HG02870 (cell line): Measurements from ENCODE around the gene FAM13A.
A peak's percentile ranks its signal among the peaks of the same experiment; 100 is the strongest.
"Not testable (repeated sequence)": the region's sequence is repeated elsewhere in the genome, so short reads cannot be mapped to it uniquely, and the experiment has no call there.

Experiments
- ATAC-seq: cut with Tn5 transposase; IDR thresholded peaks from one replicate; pipeline ENCODE4 v1.9.1; 2021; ENCODE audit warnings: mild to moderate bottlenecking, moderate library complexity; ENCODE audit not compliant: unreplicated experiment

The FAM13A gene

DNA sequence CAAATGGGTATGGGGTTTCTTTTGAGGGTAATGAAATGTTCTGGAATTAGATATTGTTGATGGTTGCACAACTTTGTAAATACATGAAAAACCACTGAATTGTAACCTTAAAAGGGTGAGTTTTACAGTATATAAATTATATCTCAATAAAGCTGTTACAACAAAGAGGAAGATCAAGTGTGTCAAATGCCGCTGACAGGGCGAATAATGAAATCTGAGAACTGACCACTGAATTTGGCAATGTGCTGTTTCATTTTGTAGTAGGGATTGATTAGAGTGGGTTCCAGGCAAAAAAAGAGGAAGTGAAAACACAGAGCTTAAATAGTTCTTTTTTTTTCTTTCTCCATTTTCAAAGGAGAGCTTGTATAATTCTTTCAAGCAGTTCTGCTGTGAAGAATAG, 198.2 kb downstream of the FAM13A start:
- ATAC-seq = peak; percentile 94

DNA sequence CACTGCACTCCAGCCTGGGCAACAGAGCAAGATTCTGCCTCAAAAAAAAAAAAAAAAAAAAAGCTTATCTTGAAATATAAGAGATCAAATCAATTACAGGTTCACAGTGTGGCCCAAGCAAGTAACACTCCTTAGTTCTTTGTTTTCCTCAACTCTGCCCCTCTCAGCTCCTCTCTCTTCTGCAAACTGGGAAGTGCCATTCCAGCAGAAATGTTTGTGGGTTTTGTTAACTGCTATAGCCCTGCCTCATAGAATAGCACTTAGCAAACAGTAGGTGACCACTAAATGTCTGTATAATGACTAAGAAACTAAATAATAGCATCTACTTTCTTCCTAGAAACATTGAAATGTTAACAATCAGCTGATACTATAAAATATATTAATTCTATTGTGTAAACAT, 199.4 kb downstream of the FAM13A start:
- ATAC-seq = no peak

DNA sequence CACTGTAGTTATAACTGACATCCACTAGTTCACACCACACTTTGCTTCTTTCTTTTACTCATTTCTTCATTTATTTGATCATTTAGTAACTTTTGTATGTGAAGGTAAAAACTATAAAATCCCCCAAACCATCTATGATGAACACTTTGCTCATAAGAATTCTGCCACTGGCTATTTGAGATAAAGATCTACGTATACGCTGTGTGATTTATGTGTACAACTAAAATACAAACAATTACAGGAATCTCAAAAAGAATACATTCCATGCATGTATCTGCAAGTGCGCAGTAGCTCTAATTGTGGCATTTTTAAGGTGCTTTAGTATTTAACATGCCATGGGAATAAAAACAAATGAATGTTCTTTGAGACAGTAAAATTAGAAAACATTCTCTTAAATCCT, 202.5 kb downstream of the FAM13A start:
- ATAC-seq = no peak

DNA sequence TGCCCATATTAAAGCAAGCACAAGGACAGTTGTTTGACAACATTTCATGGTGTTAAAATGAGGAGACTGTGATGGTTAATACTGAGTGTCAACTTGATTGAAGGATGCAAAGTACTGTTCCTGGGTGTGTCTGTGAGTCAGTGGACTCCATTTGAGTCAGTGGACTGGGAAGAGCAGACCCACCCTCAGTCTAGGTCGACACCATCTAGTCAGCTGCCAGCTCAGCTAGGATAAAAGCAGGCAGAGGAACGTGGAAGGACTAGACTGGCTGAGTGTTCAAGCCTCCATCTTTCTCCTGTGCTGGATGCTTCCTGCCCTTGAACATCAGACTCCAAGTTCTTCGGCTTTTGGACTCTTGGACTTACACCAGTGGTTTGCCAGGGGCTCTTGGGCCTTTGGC, 203.4 kb downstream of the FAM13A start:
- not testable (repeated sequence) for ATAC-seq

DNA sequence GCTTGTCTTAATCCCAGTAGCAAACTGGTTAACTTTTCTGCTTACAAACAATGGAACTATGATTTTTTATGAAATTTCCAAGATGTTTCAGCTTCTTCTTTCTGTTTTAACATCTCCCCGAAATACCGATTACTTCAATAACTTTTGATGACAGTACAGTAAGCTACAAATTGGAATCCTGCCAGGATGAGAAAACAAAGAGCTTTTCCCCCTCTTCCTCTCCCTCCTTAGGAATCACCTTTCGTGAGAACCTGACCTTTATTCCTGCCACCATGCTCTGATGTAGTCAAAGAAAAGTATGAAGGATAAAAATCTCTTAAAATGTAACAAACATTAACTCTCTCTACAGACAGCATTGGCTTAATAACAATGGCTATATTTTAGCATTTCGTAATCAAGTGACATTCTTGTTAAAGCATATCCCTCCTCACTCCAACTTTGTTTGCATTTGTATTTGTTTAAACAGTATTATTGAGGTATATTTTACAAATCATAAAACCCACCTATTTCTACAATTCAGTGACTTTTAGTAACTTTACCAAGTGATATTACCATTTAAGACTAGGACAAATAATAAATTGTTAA, 210.7 kb downstream of the FAM13A start:
- no peak for ATAC-seq

DNA sequence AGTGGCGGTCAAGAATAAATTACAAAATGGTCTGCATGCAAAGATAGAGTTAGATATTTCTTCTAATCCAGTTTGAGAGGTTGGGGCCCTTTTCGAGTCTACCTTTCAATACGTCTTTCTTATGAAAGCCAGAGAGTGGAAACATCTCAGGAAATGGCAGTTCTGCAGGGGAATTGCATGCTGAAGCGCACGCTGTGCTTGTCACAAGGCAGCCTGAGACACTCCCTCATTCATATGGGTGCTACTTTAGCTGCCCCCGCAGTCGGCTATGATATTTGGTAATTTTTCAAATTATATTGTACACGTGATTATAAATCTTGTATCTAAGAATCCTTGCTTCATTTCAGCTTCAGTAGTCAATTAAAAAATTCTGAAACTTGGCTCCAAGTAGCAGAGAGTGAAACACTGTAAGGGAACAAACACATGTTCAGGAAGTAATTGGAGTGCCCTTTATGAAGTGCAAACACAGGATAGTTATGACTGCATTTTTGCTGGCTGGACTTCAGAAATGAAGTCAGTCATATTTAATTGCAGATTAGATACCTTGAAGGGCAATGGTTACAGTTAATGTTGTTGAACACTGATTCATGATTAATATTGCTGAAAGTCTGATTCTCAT, 213.8 kb downstream of the FAM13A start:
- no peak for ATAC-seq

DNA sequence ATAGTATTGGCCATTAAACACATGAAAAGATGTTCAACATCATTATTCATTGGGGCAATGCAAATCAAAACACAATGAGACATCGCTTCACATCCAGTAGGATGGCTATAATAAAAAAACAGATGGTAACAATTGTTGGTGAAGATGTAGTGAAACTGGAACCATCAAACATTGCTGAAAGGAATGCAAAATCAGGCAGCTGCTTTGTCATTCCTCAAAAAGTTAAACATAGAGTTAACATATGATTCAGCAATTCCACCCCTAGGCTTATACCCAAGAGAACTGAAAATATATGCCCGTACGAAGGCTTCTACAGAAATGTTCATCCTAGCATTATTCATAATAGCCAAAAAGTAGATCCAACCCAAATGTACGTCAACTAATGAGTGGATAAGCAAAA, 215.3 kb downstream of the FAM13A start:
- ATAC-seq = no peak

DNA sequence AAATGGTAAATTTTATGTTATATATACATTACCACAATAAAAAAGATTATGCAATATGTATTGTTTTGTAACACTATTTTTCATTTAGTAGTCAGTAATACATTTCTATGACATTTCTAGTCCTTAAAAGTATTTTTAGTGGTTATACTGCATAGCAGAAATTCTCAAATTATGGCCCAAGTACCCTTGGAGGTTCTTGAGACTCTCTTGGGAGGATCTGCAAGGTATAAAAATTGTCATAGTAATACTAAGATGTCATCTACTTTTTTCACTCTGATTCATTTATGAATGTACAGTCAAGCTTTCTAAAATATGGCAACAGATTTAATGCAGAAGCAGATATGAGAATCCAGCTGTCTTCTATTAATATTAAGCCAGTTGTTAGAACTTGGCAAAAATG, 220.8 kb downstream of the FAM13A start:
- ATAC-seq = no peak

DNA sequence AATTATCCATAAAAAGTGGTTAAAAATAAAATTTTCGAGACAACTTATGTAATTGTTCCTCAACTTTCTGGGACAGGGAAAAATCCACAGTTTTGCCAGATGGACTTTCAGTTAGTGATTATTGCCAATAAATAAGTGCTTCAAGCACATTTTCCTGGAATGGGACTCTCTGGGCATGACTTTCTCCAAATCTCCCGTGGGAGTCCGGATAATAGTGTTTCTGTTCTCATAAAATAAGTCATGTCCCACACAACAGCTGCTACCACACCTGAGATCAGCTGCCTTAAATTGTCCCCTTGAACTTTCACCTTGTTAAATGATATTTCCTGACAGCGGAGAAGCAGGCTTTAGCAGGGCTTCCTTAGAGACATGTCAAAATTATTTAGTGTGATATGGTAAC, 226.0 kb downstream of the FAM13A start:
- no peak for ATAC-seq

DNA sequence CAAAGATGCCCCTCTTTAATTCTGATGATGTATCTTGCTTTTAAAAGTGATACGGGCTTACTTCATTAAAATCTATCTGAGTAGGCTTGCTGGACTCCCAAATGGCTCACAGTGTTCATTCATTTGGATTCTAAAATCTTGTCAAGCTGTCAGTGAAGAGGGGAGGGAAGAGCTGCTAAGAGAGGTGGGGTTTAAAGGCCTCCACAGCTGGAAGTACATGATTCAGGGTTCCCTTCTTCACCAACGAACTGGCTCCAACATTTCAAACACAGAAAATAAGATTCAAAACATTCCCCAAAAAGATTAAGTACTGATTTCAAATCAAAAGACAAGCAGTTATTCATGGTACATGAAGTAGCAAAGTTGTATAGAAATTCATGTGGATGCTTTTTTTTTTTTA, 226.4 kb downstream of the FAM13A start:
- ATAC-seq = no peak

DNA sequence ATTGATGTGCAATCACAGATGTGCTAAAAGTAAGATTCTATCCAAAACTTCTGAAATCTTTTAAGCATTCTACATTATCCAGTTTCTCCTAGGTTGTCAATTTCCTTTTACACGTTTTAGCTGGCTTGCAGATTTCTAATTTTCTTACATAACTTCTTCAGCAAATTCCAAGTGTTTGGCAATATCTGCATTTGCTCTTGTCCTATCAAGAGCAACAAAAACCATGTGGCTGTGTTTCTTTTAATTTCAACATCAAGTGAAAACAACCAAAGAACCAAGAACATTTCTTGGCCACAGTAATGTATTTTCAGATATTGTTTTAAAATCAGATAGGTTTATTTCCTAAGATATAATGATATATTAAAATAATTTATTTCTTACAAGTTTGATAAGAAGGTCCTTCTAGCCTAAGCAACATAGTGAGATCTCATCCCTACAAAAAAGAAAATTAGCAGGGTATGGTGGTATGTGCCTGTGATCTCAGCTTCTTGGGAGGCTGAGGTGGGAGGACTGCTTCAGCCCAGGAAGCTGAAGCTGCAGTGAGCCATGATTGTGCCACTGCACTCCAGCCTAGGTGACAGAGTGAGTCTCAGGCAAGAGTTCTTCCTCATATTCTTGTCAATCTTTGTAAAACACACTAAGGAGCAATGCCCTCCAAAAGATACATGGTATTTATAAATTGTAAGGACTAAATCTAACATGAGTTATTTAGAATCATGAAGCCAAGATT, 228.0 kb downstream of the FAM13A start:
- ATAC-seq = no peak

DNA sequence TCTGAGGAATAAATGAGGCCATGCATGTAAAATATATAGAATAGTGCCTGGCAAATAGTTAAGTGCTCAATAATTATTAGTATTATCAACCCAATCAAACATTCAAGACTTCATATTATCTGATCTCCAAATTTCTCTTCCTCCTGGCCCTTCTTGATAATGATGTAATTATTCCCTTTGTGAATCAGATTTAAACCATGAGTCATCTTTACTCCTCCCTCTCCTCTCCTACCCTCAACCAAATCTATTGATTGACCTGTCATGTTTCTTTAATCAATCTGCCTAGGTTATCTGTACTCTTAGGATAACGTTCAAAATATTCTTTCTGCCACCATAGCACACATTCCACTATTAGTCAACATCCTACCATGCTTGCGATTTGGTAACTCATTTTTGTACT, 229.5 kb downstream of the FAM13A start:
- no peak for ATAC-seq

DNA sequence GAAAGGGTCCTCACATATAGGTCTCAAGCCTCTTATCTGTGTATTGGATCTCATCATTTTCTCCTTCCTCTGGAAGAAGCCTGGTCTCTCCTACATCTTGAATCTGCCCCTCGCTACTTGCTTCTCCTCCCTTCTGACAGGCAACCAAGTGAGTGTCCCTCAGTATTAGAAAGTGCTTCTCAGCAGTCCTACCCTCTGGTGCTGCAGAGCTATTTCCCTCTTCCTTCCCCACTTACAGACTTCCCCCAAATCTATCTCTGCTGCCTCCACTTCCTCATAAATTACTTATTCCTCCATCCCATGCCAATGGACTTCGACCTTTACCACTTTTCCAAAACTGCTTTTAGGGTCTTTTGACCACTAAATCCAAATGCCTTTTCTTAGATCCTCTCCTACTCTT, 230.2 kb downstream of the FAM13A start:
- no peak for ATAC-seq

DNA sequence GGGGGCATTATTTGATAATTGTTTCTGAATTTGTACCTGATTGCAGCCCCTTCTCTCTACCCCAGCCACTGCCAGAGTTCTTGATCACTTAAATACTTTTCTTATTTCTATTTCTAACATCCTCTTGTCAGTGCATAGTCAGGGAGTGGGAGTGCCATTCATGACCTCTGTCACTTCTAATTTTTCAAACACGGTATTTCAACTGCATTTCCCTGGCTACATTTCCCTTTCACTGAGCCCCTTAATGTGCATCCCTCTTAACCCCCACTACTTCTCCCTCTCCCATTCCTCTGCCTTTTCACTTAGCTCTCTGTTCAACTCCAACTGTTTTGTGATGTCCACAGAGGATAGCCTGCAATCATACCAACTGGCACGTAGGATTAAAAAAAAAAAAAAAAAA, 231.1 kb downstream of the FAM13A start:
- ATAC-seq = no peak

DNA sequence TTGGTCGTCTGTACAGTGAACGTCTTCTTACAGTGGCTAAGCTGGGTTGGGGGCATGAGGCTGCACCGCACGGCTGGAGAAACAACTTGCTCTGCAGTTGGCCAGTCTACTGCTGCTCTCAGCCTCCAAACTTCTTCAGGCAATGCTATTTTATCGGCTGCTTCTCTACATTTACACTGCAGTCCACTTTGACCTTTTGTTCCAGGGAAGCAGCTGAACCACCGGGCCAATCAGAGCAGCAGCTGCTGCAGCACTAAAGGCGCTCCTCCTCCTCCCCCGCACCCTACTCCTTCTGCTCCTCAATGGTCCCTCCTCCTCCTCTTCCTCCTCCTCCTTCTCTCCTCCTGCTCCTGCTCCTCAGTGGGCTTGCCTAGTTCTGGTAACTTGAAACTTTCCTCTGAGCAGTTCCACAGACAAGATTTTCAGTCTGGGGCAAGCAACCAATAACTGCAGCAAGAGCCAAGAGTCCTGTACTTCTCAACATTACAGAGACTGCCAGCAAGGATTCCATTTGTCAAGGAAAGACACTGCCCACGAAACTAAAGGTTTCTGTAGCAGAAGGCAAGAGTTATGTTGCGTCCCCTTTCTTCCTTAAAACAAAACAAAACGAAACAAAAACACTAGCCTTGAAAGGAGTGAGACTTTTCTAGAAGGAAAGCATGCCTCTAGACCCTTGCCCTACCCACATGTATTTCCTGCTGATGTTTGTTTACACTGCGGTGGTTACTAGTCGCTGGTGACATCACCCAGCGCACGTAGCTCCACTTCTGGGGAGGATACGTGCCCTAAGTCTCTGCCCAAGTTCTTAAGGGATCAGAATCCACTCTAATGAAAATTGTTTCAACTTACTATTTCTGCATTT, 233.7 kb downstream of the FAM13A start:
- peak; percentile 90 for ATAC-seq

DNA sequence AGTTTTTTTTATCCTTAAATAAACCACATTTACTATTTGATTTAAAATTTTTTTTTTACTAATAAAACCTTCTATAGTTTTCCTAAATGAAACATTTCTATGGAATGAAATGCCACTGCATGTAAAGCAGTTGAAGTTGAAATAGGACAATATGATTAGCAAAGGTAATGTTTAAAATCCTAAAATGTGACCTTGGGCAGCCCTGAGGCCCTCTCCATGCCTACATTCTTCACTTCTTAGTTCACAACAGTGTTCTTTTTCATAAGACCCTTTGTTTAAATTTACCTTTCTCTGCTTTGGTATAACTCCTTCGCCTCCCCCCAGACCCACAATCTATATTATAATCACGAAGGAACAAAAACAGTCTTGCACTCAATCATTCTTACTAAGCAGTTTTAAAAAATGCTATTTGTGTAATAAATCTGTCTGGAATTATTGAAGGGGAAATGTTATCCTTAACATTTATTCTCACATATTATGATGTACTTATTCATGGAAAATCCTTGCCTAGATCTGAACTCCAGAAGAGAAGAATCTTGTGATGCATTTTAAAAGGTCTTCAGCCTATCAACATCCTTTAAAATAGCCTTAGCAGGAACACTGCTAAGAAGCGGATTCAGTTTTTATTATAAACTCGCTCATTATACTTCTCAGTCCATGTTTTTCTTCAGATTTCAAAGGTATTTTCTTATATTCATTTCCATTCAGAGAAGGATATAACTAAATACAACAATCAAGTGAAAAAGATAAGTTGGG, 234.8 kb downstream of the FAM13A start:
- ATAC-seq = no peak

DNA sequence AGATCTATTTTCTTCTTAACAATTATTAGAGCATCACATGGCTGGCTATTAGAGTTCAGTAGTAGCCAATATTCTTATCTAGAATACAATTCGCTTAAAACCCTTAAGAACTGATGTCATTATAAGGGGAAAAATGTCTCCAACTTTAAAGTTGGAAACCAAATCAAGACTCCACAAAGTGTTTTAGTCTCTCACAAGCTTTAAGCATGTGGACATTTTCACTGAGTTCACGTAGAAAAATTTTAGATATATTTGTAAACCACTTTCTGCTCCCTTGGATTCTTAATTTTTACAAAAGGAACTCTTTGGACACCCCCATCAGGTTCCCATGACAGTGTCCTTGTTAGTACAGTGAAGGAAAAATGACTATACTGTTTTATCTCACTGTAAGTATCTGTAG, 235.5 kb downstream of the FAM13A start:
- no peak for ATAC-seq

DNA sequence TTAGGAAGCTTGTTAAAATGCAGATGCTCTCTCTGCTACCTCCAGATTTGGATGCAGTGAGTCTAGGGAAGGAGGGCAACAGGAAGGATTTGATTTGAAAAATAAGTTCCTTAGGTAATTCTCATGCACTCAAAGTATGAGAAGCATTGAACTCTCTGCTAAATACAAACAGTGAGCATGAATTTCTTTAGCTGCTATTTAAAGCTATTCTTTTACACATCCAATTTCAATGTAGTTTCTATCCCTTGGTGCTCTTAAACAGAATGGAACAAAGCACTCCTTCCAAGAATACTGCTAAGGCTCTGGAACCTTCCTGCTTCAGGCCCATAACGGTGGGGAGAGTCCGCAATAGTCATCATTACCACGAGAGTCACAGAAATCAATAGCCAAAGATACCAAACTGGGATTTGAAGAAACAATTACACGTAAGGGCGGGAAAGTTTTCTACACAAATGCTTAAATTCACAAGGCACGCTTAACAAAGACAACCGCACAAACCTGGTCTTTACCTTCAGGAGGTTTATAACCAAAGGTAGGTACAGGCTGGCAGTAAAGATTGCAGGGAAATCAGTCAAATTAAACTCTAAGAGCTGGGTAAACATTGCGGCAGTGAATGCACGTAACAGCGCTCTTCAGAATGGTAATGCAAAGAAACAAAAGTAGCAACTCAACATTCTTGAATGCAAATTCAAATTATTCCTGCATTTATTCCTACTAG, 236.1 kb downstream of the FAM13A start:
- no peak for ATAC-seq

DNA sequence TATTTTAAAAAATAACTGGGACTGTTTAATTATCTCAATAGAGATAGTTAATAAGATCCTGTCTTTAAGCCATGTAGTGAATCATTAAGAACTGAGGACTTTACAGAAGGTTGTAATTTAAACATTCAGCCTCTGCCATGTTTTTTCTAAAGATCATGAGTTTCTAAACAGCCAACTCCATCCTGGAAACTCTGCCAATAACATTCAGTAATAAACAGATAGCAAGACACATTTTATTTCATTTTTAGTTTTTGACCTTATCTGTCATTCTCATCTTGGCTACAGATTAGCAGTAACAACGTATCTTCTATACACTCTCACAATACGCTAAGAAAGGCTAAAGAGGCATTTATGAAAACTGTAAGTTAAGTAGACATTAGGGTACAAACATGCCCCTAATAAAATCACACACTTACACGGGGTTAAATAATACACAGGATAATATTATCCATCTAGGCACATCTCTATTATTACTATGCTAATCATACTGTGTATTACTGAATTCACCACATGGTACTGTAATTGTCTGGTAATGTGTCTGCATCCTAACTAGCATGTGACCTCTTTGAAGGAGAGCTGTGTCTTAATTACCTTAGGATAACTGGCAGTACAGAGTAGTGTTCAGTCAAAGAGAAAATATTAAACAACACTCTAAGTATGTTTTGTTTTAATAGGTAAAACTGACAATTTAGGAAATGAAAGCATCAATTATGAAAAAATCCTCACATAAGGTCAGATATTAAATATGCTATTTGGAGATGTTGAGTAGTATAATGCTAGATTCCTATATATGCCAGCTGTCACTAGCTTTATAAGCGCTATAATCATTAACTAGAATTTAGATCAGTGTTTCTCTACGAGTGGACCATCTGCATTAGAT, 236.9 kb downstream of the FAM13A start:
- no peak for ATAC-seq
